HL-60/S4 (cell line): Measurements from ENCODE around the gene TBXAS1.

Source experiments
- in situ Hi-C: fragments of 300-500 bp; cut with MboI; formaldehyde crosslinking; loops from 2 replicates; pipeline ENCODE4 v1.14.3; 2022; ENCODE audit warnings: low sequenced_read_pairs

TBXAS1 gene

GRCh38 chr7:139993592-139993991 is 164.5 kb downstream of the TBXAS1 start:
- in situ Hi-C loops = no loop called here

- in situ Hi-C loops = no loop called here
Observed at GRCh38 chr7:139994356-139994755, 165.3 kb downstream of the TBXAS1 start.

GRCh38 chr7:139995017-139995915 is 166.2 kb downstream of the TBXAS1 start:
- in situ Hi-C loops = no loop called here

GRCh38 chr7:139998572-139998971 is 169.5 kb downstream of the TBXAS1 start:
- in situ Hi-C loops = no loop called here

DNA sequence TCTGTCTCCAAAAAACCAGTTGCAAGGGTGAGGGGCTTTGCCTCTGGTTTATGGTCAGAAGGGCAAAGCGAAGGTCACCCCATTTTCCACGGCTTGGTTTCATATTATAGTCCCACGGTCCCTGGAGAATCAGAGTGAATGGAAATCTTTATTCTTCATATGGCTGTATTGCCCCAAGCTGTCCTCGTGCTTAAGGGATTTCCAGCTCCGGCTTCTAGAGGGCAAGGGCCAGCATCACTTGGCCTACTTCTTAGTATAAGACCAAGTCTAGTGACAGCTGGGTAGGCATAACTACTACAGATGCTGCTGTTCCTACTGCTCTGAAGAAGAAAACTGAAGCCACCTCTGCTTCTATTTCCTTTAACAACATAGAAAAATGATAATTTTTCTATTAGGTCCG is 170.5 kb downstream of the TBXAS1 start:
- in situ Hi-C loops = no loop called here

GRCh38 chr7:140000666-140001268 is 171.7 kb downstream of the TBXAS1 start:
- in situ Hi-C loops = loop anchor here (10.0 to 25.0 kb wide), 3 partner anchors 337 to 496 kb away; no protein-coding TSS in a partner anchor

GRCh38 chr7:140003913-140004382 is 174.9 kb downstream of the TBXAS1 start:
- in situ Hi-C loops = loop anchor here (10.0 to 25.0 kb wide), 3 partner anchors 333 to 499 kb away; no protein-coding TSS in a partner anchor

- in situ Hi-C loops = loop anchor here (10.0 to 25.0 kb wide), 3 partner anchors 333 to 500 kb away; no protein-coding TSS in a partner anchor
Observed at GRCh38 chr7:140004672-140005071, 175.6 kb downstream of the TBXAS1 start.

DNA sequence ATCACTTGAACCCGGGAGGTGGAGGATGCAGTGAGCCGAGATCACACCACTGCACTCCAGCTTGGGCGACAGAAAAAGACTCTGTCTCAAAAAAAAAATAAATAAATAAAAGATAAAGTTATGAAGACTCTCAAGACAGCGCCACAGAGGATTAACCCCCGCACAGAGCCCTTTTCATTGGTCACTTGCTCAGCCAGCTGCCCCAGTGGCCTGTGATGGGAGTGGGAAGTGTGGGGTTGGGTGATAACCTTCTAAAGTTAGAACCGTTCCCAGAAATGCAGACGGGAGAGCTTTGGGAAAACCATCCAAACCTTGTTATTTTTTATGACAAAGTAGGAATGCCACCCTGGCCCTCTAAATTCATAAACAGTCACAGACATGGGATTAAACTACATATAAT is 176.3 kb downstream of the TBXAS1 start:
- in situ Hi-C loops = loop anchor here (10.0 to 25.0 kb wide), 3 partner anchors 332 to 501 kb away; no protein-coding TSS in a partner anchor

GRCh38 chr7:140005754-140006503 is 176.9 kb downstream of the TBXAS1 start:
- in situ Hi-C loops = loop anchor here (10.0 to 25.0 kb wide), 3 partner anchors 331 to 501 kb away; no protein-coding TSS in a partner anchor

DNA sequence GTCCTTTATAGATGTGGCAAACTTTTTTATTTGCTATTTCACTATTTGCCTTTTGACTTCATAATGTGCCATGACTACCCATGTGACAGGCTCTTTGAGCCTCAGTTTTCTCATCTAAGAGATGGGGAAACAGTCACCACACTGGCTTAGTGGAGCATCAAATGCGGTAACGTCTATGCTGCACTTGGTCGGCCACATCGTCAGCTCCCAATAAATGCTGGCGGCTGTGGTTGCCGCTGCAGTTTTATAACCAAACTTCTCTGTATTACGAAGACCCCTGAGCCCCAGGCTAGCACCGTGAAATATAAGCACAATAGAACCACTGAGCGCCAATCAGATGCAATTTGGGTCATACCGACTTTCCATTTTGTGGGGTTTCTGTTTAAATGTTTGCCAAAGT is 177.5 kb downstream of the TBXAS1 start:
- in situ Hi-C loops = loop anchor here (10.0 to 25.0 kb wide), 3 partner anchors 331 to 502 kb away; no protein-coding TSS in a partner anchor

DNA sequence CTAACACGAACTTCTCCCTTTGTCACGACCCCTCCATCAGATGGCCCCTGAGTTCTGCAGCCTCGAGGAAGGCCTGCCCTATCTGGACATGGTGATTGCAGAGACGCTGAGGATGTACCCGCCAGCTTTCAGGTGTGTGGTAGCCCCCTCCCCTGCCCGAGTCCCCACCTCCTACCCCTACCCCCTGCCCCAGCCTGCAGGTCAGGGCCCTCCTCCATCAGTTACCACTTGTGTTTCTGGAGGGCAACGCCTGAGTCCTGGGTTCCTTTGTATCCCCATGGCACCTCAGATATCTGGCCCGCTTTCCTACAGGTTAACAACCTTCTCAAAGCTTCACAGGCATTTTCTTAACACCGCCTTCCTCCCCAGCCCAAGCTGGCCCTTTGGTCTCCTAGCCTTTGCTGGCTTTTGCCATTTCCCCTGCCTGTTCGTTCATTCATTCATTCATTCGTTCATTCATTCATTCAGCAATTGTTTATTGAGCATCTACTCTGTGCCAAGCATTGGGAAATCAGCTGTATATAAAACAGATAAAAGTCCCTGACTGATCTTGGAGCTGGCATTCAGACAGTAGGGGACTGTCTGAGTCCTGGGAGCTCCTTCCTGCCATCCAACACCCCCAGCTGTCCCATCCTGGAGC is 178.1 kb downstream of the TBXAS1 start:
- in situ Hi-C loops = loop anchor here (10.0 to 25.0 kb wide), 3 partner anchors 330 to 502 kb away; no protein-coding TSS in a partner anchor

GRCh38 chr7:140008755-140009610 is 179.9 kb downstream of the TBXAS1 start:
- in situ Hi-C loops = loop anchor here (10.0 to 25.0 kb wide), 3 partner anchors 328 to 504 kb away; no protein-coding TSS in a partner anchor

GRCh38 chr7:140009735-140010134 is 180.7 kb downstream of the TBXAS1 start:
- in situ Hi-C loops = loop anchor here (10.0 to 25.0 kb wide), 3 partner anchors 328 to 505 kb away; no protein-coding TSS in a partner anchor

GRCh38 chr7:140010194-140010895 is 181.3 kb downstream of the TBXAS1 start:
- in situ Hi-C loops = loop anchor here (25.0 kb wide), 1 partner anchor 327 kb away; no protein-coding TSS in a partner anchor

- in situ Hi-C loops = loop anchor here (25.0 kb wide), 1 partner anchor 324 kb away; no protein-coding TSS in a partner anchor
Observed at GRCh38 chr7:140013676-140014075, 184.6 kb downstream of the TBXAS1 start.

DNA sequence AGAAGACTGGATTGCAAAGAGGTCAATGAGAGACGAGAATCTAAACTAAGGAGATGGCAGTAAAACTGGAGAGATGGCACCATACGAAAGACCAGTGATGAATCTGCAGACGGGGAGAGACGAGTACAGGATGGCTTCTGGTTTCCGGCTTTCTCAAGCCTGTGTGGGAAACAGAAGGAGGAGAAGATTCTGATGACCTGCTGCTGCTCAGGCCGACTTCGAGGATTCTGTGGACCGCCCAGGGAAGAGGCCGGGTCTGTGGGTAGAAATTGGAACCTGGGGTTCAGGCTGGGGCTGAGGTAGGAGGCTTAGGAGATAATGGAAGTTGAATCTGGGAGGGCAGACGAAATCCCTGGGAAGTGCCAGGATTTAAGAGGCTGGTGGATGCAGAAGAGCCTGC is 185.1 kb downstream of the TBXAS1 start:
- in situ Hi-C loops = loop anchor here (25.0 kb wide), 1 partner anchor 323 kb away; no protein-coding TSS in a partner anchor

GRCh38 chr7:140015471-140015970 is 186.5 kb downstream of the TBXAS1 start:
- in situ Hi-C loops = loop anchor here (25.0 kb wide), 1 partner anchor 322 kb away; no protein-coding TSS in a partner anchor
